Type B pancreatic cell (in vitro differentiated cells): ENCODE measurements around the gene PPARGC1A. TPM values are rescaled to one million over a fixed set of nuclear protein-coding genes. Genes with fewer than 3 reads are reported as not detected.

Experiments used
- DNase-seq: peaks from one replicate; pipeline ENCODE4 v3.0.0; 2021; ENCODE audit warnings: mixed read lengths; ENCODE audit not compliant: unreplicated experiment; ENCODE audit errors: extremely low spot score
- H3K27ac Mint-ChIP-seq: 2 replicates; pipeline ENCODE4 v1.8.0; 2021; ENCODE audit warnings: mild to moderate bottlenecking, mixed read lengths
- H3K27me3 Mint-ChIP-seq: 2 replicates; pipeline ENCODE4 v1.8.0; 2021; ENCODE audit warnings: mixed read lengths
- H3K36me3 Mint-ChIP-seq: 2 replicates; pipeline ENCODE4 v1.8.0; 2021; ENCODE audit warnings: mixed read lengths
- H3K4me1 Mint-ChIP-seq: one replicate; pipeline ENCODE4 v1.8.0; 2021; ENCODE audit warnings: mixed read lengths; ENCODE audit not compliant: unreplicated experiment
- H3K4me3 Mint-ChIP-seq: 2 replicates; pipeline ENCODE4 v1.8.0; 2021; ENCODE audit warnings: mild to moderate bottlenecking, mixed read lengths
- H3K9me3 Mint-ChIP-seq: 2 replicates; pipeline ENCODE4 v1.8.0; 2021; ENCODE audit warnings: mixed read lengths
- CTCF ChIP-seq: fragments of 200-600 bp; sonication (generic); conservative IDR thresholded peaks from 2 replicates; pipeline ENCODE4 v1.5.0; 2021; ENCODE audit warnings: antibody characterized with exemption, mild to moderate bottlenecking
- total RNA-seq: library from RNA; stranded (reverse); gene quantifications from 2 replicates; pipeline ENCODE4 v1.2.1, GENCODE V29; 2021; ENCODE audit warnings: low replicate concordance

PPARGC1A gene
- total RNA-seq, 1 donor from 2014 or later, result 39.4 TPM

- Mint-ChIP-seq H3K27ac (no peak overlapping the region), H3K4me1 (peaks cover 6% of the 10 kb centered on the region), H3K27me3 (no peaks in the 10 kb centered on the region), H3K4me3 (no peak overlapping the region), H3K9me3 (no peaks in the 10 kb centered on the region), H3K36me3 (peaks cover 2% of the 10 kb centered on the region)
- no peak for TF ChIP-seq CTCF
- DNase-seq, result no peak
Observed at GRCh38 chr4:23853986-23854660, 35.7 kb downstream of the PPARGC1A start.

GRCh38 chr4:23851464-23851863 lies 38.4 kb downstream of the PPARGC1A start:
- Mint-ChIP-seq H3K27me3 (no peaks in the 10 kb centered on the region), H3K4me3 (no peak overlapping the region), H3K27ac (no peak overlapping the region), H3K4me1 (peaks cover 5% of the 10 kb centered on the region), H3K9me3 (no peaks in the 10 kb centered on the region), H3K36me3 (no peaks in the 10 kb centered on the region)
- DNase-seq, result no peak
- no peak for TF ChIP-seq CTCF

- Mint-ChIP-seq H3K27me3 (no peaks in the 10 kb centered on the region), H3K36me3 (peaks cover 4% of the 10 kb centered on the region), H3K4me1 (no peaks in the 10 kb centered on the region), H3K4me3 (no peak overlapping the region), H3K27ac (no peak overlapping the region), H3K9me3 (no peaks in the 10 kb centered on the region)
- TF ChIP-seq CTCF, result no peak
- DNase-seq, result no peak
Observed at GRCh38 chr4:23847158-23847557, 42.7 kb downstream of the PPARGC1A start.

GRCh38 chr4:23844961-23845360 lies 44.9 kb downstream of the PPARGC1A start:
- no peak for DNase-seq
- no peak for TF ChIP-seq CTCF
- no peaks in the 10 kb centered on the region for H3K27me3 Mint-ChIP-seq
- no peaks in the 10 kb centered on the region for H3K9me3 Mint-ChIP-seq
- peaks cover 4% of the 10 kb centered on the region for H3K36me3 Mint-ChIP-seq
- no peak overlapping the region for H3K27ac Mint-ChIP-seq
- H3K4me3 Mint-ChIP-seq, result no peak overlapping the region
- H3K4me1 Mint-ChIP-seq, result no peaks in the 10 kb centered on the region

- no peak overlapping the region for H3K4me3 Mint-ChIP-seq
- H3K4me1 Mint-ChIP-seq, result peaks cover 3% of the 10 kb centered on the region
- no peak for DNase-seq
- no peaks in the 10 kb centered on the region for H3K36me3 Mint-ChIP-seq
- no peak overlapping the region for H3K27ac Mint-ChIP-seq
- H3K9me3 Mint-ChIP-seq, result no peaks in the 10 kb centered on the region
- H3K27me3 Mint-ChIP-seq, result no peaks in the 10 kb centered on the region
- no peak for TF ChIP-seq CTCF
Observed at GRCh38 chr4:23839279-23839678, 50.6 kb downstream of the PPARGC1A start.
